Smooth muscle cell (in vitro differentiated cells): ENCODE measurements around the gene HOGA1. TPM values are rescaled to one million over a fixed set of nuclear protein-coding genes. Genes with fewer than 3 reads are reported as not detected.
"Not testable (repeated sequence)": the region's sequence is repeated elsewhere in the genome, so short reads cannot be mapped to it uniquely, and the experiment has no call there.

Experiments used
- DNase-seq: peaks from one replicate; lab custom pipeline; 2025; ENCODE audit not compliant: unreplicated experiment; lab: John Stamatoyannopoulos, UW
- H2AFZ ChIP-seq: fragments of 200-600 bp; sonication (generic); 2 replicates; pipeline ENCODE4 v1.6.0; 2016; ENCODE audit warnings: antibody characterized with exemption, low read depth, mild to moderate bottlenecking
- H3F3A ChIP-seq: fragments of 200-600 bp; sonication (generic); 2 replicates; pipeline ENCODE4 v1.6.0; 2017; ENCODE audit warnings: antibody characterized with exemption, low read depth
- H3K27ac ChIP-seq: fragments of 200-600 bp; sonication (generic); 2 replicates; pipeline ENCODE4 v1.5.1; 2016; ENCODE audit warnings: low read depth, mild to moderate bottlenecking
- H3K27me3 ChIP-seq: fragments of 200-600 bp; sonication (generic); 2 replicates; pipeline ENCODE4 v1.6.1; 2016; ENCODE audit warnings: low read depth, mild to moderate bottlenecking
- H3K36me3 ChIP-seq: fragments of 200-600 bp; sonication (generic); 2 replicates; pipeline ENCODE4 v1.5.1; 2016; ENCODE audit warnings: low read depth
- H3K4me1 ChIP-seq: fragments of 200-600 bp; sonication (generic); 2 replicates; pipeline ENCODE4 v1.5.1; 2016; ENCODE audit warnings: low read depth
- H3K4me2 ChIP-seq: fragments of 200-600 bp; sonication (generic); 2 replicates; pipeline ENCODE4 v1.6.0; 2016; ENCODE audit warnings: mild to moderate bottlenecking
- H3K4me3 ChIP-seq: fragments of 200-600 bp; sonication (generic); 2 replicates; pipeline ENCODE4 v1.5.1; 2016; ENCODE audit warnings: mild to moderate bottlenecking
- H3K79me2 ChIP-seq: fragments of 200-600 bp; sonication (generic); 2 replicates; pipeline ENCODE4 v1.6.0; 2016; ENCODE audit warnings: low read depth, mild to moderate bottlenecking
- H3K9ac ChIP-seq: fragments of 200-600 bp; sonication (generic); 2 replicates; pipeline ENCODE4 v1.6.0; 2016; ENCODE audit warnings: low read depth
- H3K9me3 ChIP-seq: fragments of 200-600 bp; sonication (generic); replicated peaks from 2 replicates; pipeline ENCODE4 v1.5.1; 2016; ENCODE audit warnings: low read depth
- H4K20me1 ChIP-seq: fragments of 200-600 bp; sonication (generic); 2 replicates; pipeline ENCODE4 v1.6.0; 2016; ENCODE audit warnings: low read depth
- WGBS: methylation state at CpG from one replicate; pipeline ENCODE4 v1.1.7; 2016; ENCODE audit warnings: low lambda C conversion rate; 5-methylcytosine and 5-hydroxymethylcytosine counted together
- polyA plus RNA-seq: library from polyadenylated mRNA; unstranded; fragments of >200 nt; fragmentation: Nextera tagmentation; extraction: Ambion mirVana; gene quantifications from 2 replicates; pipeline ENCODE4 v1.2.1, GENCODE V29; 2016
- total RNA-seq: library from RNA; depleted of rRNA; stranded (reverse); fragments of >200 nt; gene quantifications from 2 replicates; pipeline ENCODE4 v1.2.3, GENCODE V29; 2014
- TF ChIP-seq, protein P1 (sequence below): fragments of 200-600 bp; sonication (generic); IDR thresholded peaks from 2 replicates; pipeline ENCODE4 v1.5.1; 2017; ENCODE audit warnings: borderline replicate concordance, mild to moderate bottlenecking, antibody characterized with exemption; ENCODE audit not compliant: insufficient read depth, poor library complexity, severe bottlenecking

The HOGA1 gene
- total and polyA plus RNA-seq, 2 experiments from 2014 or later = 0.10 TPM; not detected in 1

DNA sequence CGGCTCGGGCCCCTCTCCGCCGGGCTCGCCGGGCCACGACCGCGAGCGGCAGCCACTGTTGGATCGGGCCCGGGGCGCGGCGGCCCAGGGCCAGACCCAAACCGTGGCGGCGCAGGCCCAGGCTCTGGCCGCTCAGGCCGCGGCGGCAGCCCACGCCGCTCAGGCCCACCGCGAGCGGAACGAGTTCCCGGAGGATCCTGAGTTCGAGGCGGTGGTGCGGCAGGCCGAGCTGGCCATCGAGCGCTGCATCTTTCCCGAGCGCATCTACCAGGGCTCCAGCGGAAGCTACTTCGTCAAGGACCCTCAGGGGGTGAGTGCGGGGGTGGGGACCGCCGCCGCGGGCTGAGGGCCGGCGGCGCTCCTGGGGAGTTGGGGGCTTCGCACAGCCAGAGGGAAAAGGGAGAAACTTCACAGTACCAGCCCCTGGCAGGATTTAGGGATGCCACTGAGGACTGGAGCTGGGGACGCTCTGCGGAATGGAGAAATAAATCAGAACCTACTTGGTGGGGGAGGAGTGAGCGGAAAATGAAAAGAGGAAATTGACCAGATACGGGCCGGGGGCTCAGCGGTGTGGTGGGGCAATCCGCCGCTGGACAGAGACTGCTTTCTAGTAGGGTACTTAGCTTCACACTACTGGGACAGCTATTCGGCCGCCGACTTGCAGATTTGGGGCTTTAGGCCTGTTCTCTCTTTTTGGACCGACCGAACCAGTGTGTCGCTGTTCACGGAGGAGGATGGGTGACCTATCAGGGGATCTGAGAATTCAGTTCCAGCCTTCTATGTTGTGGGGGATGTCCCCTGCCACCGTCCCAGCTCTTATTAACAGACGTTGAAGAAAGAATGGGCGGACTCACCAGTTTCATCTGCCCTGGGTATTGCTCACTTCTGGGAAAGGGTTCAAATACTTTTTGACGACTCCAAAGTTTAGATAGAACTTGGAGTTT lies 57.0 kb downstream of the HOGA1 start:
- H3K4me1 ChIP-seq = peaks cover 11% of the 10 kb centered on the region
- no peaks in the 10 kb centered on the region for H3K36me3 ChIP-seq
- peak overlapping the region; percentile 87 for H3K27ac ChIP-seq
- H3K27me3 ChIP-seq = no peaks in the 10 kb centered on the region
- H3F3A ChIP-seq = peaks cover 3% of the 10 kb centered on the region
- H4K20me1 ChIP-seq = peaks cover 19% of the 10 kb centered on the region
- H3K9me3 ChIP-seq = no peaks in the 10 kb centered on the region
- peaks cover 49% of the 10 kb centered on the region for H3K79me2 ChIP-seq
- peak overlapping the region; percentile 99 for H3K4me2 ChIP-seq
- WGBS = 2% methylated on average over 60 of the region's 67 CpGs
- no peak overlapping the region for H2AFZ ChIP-seq
- TF ChIP-seq, protein P1, sequence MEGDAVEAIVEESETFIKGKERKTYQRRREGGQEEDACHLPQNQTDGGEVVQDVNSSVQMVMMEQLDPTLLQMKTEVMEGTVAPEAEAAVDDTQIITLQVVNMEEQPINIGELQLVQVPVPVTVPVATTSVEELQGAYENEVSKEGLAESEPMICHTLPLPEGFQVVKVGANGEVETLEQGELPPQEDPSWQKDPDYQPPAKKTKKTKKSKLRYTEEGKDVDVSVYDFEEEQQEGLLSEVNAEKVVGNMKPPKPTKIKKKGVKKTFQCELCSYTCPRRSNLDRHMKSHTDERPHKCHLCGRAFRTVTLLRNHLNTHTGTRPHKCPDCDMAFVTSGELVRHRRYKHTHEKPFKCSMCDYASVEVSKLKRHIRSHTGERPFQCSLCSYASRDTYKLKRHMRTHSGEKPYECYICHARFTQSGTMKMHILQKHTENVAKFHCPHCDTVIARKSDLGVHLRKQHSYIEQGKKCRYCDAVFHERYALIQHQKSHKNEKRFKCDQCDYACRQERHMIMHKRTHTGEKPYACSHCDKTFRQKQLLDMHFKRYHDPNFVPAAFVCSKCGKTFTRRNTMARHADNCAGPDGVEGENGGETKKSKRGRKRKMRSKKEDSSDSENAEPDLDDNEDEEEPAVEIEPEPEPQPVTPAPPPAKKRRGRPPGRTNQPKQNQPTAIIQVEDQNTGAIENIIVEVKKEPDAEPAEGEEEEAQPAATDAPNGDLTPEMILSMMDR = no peak
- DNase-seq = peak; percentile 57
- peak overlapping the region; percentile 93 for H3K9ac ChIP-seq
- H3K4me3 ChIP-seq = peak overlapping the region; percentile 98

DNA sequence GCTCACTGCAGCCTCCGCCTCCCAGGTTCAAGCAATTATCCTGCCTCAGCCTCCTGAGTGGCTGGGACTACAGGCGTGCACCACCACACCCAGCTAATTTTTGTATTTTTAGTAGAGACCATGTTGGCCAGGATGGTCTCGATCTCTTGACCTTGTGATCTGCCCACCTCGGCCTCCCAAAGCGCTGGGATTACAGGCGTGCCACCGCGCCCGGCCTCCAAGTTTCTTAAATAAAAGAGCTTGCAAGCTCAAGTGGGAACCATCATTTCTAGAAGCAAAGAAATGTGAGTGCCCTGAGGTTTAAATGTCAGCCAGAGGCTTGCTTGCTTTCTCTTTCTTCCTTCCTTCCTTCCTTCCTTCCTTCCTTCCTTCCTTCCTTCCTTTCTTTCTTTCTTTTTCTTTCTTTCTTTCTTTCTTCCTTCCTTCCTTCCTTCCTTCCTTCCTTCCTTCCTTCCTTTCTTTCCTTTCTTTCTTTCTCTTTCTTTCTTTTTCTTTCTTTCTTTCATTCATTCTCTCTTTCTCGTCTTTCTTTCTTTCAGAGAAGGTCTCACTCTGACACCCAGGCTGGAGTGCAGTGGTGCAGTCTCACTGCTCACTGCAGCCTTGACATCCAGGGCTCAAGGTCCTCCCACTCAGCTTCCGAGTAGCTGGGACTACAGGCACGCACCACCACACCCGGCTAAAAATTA lies 58.4 kb downstream of the HOGA1 start:
- not testable (repeated sequence) for H3K27me3 ChIP-seq, H3K9me3 ChIP-seq, H3K27ac ChIP-seq, H3F3A ChIP-seq, H2AFZ ChIP-seq, H3K36me3 ChIP-seq, DNase-seq
- Histone ChIP-seq H3K79me2 (peaks cover 60% of the 10 kb centered on the region), H3K9ac (peak overlapping the region; percentile 93), H3K4me2 (peak overlapping the region; percentile 99), H3K4me3 (peak overlapping the region; percentile 98), H3K4me1 (peaks cover 18% of the 10 kb centered on the region), H4K20me1 (peaks cover 19% of the 10 kb centered on the region)
- 96% methylated on average over 13 of the region's 13 CpGs for WGBS

DNA sequence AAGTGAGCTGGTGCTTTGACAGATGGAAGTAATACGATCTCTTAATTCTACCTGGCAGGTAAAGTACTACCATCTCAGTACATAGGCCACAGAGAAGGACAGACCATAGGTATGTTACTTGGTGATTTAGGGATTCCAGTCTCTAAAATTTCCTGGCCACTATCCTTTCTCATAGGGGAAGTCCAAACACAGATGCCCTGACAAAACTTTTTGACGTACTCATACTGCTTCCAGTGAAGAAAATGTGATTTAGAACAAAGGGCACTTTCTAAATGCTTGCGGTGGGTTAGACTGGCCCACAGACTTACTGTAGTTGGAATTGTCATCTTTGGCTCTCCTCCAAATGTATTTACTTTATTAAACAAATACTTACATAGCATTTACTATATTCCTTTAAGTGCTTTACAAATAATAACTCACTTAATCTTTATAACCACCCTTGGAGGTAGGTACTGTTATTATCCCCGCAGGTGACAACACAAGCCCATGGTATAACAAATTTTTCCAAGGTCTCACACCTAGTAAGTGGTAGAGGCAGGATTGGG lies 59.3 kb downstream of the HOGA1 start:
- Histone ChIP-seq H3K27me3 (no peaks in the 10 kb centered on the region), H3K4me2 (no peak overlapping the region), H3F3A (peaks cover 18% of the 10 kb centered on the region), H2AFZ (no peak overlapping the region), H3K4me1 (peaks cover 25% of the 10 kb centered on the region), H3K9ac (no peak overlapping the region), H3K79me2 (peaks cover 60% of the 10 kb centered on the region), H3K9me3 (no peaks in the 10 kb centered on the region), H3K27ac (no peak overlapping the region), H3K36me3 (no peaks in the 10 kb centered on the region), H4K20me1 (peaks cover 19% of the 10 kb centered on the region), H3K4me3 (no peak overlapping the region)
- TF ChIP-seq, protein P1 = no peak
- DNase-seq = no peak
- WGBS = 95% methylated on average over 4 of the region's 4 CpGs

DNA sequence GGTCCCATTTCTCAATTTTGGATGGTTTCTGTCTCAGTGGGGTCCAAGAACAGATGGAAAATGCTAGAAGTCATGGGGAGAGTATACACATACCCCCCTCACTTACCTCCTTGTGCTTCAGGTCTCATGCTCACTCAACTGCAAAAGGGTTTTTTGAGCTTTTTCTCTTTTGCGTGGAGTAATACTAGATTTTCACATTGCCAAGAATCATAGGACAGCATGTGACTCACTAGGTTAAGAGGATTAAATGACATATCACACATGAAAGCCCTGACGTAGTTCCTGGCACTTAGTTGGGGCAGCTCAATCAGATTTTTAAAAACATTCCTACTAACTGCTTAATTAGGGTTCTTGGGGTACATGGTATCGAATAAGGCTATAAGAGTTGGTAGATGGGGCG lies 60.7 kb downstream of the HOGA1 start:
- no peak for DNase-seq
- no peak overlapping the region for H3K4me2 ChIP-seq
- H3K27me3 ChIP-seq = no peaks in the 10 kb centered on the region
- H3K9me3 ChIP-seq = no peaks in the 10 kb centered on the region
- H3K27ac ChIP-seq = peak overlapping the region; percentile 42
- H3F3A ChIP-seq = peaks cover 25% of the 10 kb centered on the region
- no peaks in the 10 kb centered on the region for H3K36me3 ChIP-seq
- whole genome bisulfite sequencing = 90% methylated on average over 4 of the region's 4 CpGs
- peaks cover 19% of the 10 kb centered on the region for H4K20me1 ChIP-seq
- TF ChIP-seq, protein P1 = no peak
- no peak overlapping the region for H3K4me3 ChIP-seq
- H3K79me2 ChIP-seq = peaks cover 60% of the 10 kb centered on the region
- H2AFZ ChIP-seq = no peak overlapping the region
- peaks cover 31% of the 10 kb centered on the region for H3K4me1 ChIP-seq
- H3K9ac ChIP-seq = no peak overlapping the region
